Measurements from ENCODE around the gene CDC26.

Gene CDC26

DNA sequence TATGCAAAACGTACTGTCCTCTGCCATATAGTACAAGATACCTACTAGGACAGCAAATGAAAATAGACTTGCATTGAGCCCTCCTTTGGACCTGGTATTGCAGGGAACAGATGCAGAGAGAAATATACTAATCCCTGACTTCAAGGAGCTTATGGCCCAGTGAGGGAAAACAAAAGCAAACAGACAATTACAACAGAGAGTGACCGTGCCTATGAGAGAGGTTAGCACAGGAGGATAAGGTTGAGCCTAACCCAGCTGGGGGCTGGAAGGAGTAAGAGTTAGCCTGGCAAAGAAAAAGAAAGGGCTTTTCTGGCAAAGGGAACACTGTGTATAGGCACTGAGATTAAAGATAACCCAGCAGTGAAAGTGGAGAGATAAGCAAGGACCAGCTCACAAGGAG lies 5.5 kb downstream of the CDC26 start:
- no peaks in the 10 kb centered on the region for H3K27me3 ChIP-seq (replicated peaks; ENCODE audit: control insufficient read depth, insufficient read depth, low read length)
- H3K4me3 ChIP-seq (replicated peaks; ENCODE audit: low read depth, low read length): no peak overlapping the region
- DNase-seq (ENCODE audit: extremely low read depth, insufficient read length): no peak
- no peak for TF ChIP-seq CTCF (IDR thresholded peaks at IDR 0.05; ENCODE audit: insufficient read depth, low read length, poor library complexity, severe bottlenecking)
- peaks cover 11% of the 10 kb centered on the region for H3K36me3 ChIP-seq (ENCODE audit: control insufficient read depth, insufficient read depth, low read length)

GRCh38 chr9:113269355-113269754 lies 6.0 kb downstream of the CDC26 start:
- H3K27me3 ChIP-seq (replicated peaks; ENCODE audit: control insufficient read depth, insufficient read depth, low read length): no peaks in the 10 kb centered on the region
- no peak overlapping the region for H3K4me3 ChIP-seq (replicated peaks; ENCODE audit: low read depth, low read length)
- no peak for DNase-seq (ENCODE audit: extremely low read depth, insufficient read length)
- H3K36me3 ChIP-seq (ENCODE audit: control insufficient read depth, insufficient read depth, low read length): peaks cover 11% of the 10 kb centered on the region
- no peak for TF ChIP-seq CTCF (IDR thresholded peaks at IDR 0.05; ENCODE audit: insufficient read depth, low read length, poor library complexity, severe bottlenecking)

DNA sequence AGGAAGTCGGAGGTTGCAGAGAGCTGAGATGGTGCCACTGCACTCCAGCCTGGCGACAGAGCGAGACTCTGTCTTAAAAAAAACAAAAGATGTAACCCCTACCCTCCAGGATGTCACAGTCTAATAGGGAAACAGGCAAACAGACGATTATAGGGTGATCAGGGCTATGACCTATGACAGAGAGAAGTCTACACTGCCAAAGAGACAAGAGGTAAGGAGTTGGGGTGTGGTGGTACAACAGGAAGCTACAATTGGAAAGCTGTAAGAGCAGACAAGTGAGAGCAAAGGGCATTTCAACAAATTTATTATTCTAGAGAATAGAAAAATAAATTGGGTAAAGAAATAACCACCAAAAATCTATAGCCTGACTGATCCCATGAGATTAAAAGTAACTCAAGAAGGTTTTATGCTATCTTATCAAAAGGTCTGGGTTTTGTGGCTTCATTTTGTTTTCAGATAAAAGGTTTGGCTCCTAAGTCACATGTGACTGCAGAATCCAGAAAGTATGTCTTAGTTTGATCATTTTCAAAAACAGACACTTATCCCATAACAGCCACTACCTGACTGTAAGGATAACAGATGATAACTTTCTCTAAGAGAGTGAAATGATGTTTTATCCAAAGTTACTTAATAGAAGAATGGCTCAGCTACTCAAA lies 7.3 kb downstream of the CDC26 start:
- TF ChIP-seq CTCF (IDR thresholded peaks at IDR 0.05; ENCODE audit: insufficient read depth, low read length, poor library complexity, severe bottlenecking): no peak
- DNase-seq (ENCODE audit: extremely low read depth, insufficient read length): no peak
- Histone ChIP-seq H3K4me3 (replicated peaks; ENCODE audit: low read depth, low read length) (no peak overlapping the region), H3K27me3 (replicated peaks; ENCODE audit: control insufficient read depth, insufficient read depth, low read length) (no peaks in the 10 kb centered on the region), H3K36me3 (ENCODE audit: control insufficient read depth, insufficient read depth, low read length) (peaks cover 11% of the 10 kb centered on the region)

- no peak for DNase-seq (ENCODE audit: extremely low read depth, insufficient read length)
- Histone ChIP-seq H3K27me3 (replicated peaks; ENCODE audit: control insufficient read depth, insufficient read depth, low read length) (no peaks in the 10 kb centered on the region), H3K4me3 (replicated peaks; ENCODE audit: low read depth, low read length) (no peak overlapping the region), H3K36me3 (ENCODE audit: control insufficient read depth, insufficient read depth, low read length) (peaks cover 4% of the 10 kb centered on the region)
- no peak for TF ChIP-seq CTCF (IDR thresholded peaks at IDR 0.05; ENCODE audit: insufficient read depth, low read length, poor library complexity, severe bottlenecking)
Measured at GRCh38 chr9:113266174-113266573, 9.2 kb downstream of the CDC26 start.

- Histone ChIP-seq H3K4me3 (replicated peaks; ENCODE audit: low read depth, low read length) (no peak overlapping the region), H3K27me3 (replicated peaks; ENCODE audit: control insufficient read depth, insufficient read depth, low read length) (no peaks in the 10 kb centered on the region), H3K36me3 (ENCODE audit: control insufficient read depth, insufficient read depth, low read length) (peaks cover 1% of the 10 kb centered on the region)
- no peak for TF ChIP-seq CTCF (IDR thresholded peaks at IDR 0.05; ENCODE audit: insufficient read depth, low read length, poor library complexity, severe bottlenecking)
- DNase-seq (ENCODE audit: extremely low read depth, insufficient read length): no peak
Measured at GRCh38 chr9:113261917-113262671, 13.3 kb downstream of the CDC26 start.

All from GM06990 (cell line).